Mammary epithelial cell (primary cell): ENCODE results near the gene CFAP61.

Source experiments
- EZH2 ChIP-seq: IDR thresholded peaks from 2 replicates; pipeline ENCODE4 v1.6.1; 2012; ENCODE audit warnings: low read length, inconsistent platforms, borderline replicate concordance
- TF ChIP-seq, protein P1 (sequence below), 2 donors: IDR thresholded peaks in 1 of 2; conservative IDR thresholded peaks in 1 of 2; 2 replicates each; pipeline ENCODE4 v1.5.1; 2011 to 2012; ENCODE audit warnings: inconsistent platforms in 2 of 2, low read length in 2 of 2, mild to moderate bottlenecking in 2 of 2, control low read depth in 1 of 2, low read depth in 1 of 2; ENCODE audit not compliant: insufficient read depth in 1 of 2; ENCODE audit errors: extremely low read depth in 1 of 2

DNA sequence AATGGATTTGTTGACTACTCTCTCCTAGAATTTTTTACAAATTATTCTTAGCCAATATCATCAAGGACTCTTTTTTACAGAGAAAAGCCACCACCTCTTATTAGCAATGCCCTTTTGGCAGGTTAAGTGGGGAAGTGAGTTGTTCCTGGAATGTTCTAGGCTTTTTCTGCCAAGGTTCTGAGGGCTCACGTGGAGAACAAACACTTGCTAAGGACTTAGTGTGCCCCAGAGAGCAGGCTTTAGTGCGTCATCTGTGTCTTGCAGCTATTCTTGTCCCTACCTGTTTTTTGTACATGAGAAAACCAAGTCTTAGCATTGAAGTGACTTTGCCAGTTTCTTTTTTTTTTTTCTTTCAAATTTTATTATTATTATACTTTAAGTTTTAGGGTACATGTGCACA, 33.5 kb downstream of the CFAP61 start:
- TF ChIP-seq, protein P1, sequence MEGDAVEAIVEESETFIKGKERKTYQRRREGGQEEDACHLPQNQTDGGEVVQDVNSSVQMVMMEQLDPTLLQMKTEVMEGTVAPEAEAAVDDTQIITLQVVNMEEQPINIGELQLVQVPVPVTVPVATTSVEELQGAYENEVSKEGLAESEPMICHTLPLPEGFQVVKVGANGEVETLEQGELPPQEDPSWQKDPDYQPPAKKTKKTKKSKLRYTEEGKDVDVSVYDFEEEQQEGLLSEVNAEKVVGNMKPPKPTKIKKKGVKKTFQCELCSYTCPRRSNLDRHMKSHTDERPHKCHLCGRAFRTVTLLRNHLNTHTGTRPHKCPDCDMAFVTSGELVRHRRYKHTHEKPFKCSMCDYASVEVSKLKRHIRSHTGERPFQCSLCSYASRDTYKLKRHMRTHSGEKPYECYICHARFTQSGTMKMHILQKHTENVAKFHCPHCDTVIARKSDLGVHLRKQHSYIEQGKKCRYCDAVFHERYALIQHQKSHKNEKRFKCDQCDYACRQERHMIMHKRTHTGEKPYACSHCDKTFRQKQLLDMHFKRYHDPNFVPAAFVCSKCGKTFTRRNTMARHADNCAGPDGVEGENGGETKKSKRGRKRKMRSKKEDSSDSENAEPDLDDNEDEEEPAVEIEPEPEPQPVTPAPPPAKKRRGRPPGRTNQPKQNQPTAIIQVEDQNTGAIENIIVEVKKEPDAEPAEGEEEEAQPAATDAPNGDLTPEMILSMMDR (conservative IDR thresholded peaks at IDR 0.05 in 1 of 2, IDR thresholded peaks at IDR 0.05 in 1 of 2; ENCODE audit: extremely low read depth in 1 of 2, insufficient read depth in 1 of 2, low read depth in 1 of 2, low read length in 2 of 2) = no peak
- no peak for TF ChIP-seq EZH2
